SIG-M5 treated with dmso at 0.1 percent for 504 hours (cell line): ENCODE results near the gene CAMTA1.
"Not testable (repeated sequence)": the region's sequence is repeated elsewhere in the genome, so short reads cannot be mapped to it uniquely, and the experiment has no call there.

Experiments used
- DNase-seq: peaks from one replicate; lab custom pipeline; 2025; ENCODE audit not compliant: unreplicated experiment; lab: John Stamatoyannopoulos, UW

CAMTA1 gene

DNA sequence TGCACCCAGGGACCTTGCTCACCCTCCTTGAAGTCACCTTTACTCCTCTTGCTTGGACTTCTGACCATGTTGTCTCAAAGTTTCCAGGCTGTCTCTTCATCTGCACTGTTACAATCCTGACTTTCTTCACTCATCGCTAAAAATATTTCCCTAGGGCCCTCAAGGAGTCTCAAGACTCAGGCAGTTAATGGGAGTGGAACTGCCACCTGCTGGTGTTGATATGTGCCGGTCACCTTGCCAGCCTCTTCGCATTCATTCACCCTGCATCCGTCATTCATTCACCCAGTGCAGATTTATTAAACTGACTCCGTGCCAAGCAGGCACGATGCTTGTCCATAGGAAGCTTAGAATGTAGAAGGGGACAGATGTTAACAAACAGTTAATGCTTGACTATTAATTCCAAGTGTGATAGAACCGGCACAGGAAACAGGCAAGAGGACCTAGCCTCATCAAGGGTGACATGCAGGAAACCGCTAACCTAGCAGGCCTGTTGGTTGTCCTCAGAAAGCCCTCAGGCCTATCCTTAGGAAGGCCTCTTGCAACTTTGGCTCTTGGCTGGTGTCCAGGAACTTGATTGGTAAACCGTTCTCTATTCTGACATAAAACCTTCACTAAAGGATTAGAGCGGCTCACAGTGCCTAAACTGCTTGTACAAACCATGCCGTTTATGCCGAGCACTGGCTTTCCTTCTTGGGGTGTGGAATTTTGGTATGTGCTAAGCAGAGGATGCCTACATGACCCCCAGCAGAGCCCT lies 342.2 kb downstream of the CAMTA1 start:
- DNase-seq, result no peak

DNA sequence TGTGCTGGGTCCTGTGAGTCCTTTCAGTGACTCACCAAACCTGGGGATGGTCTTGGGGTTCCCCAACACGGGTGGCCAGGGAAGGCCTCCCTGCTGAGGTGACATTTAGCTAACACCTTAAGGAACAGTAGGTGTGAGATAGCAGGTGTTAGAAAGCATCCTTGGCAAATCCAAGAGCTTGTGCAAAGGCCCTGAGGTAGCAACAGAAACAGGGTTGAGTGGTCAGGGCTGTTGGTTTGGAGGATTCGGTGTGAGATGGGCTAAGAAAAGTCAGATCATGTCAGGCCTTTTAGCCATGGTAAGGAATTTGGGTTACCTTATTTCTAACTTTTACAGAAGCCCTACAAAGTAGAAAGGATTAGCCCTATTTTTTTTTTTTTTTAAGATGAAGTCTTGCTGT lies 343.0 kb downstream of the CAMTA1 start:
- no peak for DNase-seq

DNA sequence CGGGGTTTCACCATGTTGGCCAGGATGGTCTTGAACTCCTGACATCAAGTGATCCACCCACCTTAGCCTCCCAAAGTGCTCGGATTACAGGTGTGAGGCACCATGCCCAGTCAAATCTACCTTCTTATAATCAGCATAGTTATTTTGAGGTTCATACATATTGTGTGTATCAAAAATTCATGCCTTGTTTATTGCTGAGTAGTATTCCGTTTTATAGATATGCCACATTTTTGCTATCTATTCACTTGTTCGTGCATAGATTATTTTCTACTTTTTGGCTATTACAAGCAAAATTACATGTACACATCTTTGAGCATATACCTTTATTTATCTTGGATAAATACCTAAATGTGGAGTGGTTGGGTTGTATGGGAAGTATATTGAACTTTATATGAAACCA lies 344.9 kb downstream of the CAMTA1 start:
- DNase-seq, result no peak

DNA sequence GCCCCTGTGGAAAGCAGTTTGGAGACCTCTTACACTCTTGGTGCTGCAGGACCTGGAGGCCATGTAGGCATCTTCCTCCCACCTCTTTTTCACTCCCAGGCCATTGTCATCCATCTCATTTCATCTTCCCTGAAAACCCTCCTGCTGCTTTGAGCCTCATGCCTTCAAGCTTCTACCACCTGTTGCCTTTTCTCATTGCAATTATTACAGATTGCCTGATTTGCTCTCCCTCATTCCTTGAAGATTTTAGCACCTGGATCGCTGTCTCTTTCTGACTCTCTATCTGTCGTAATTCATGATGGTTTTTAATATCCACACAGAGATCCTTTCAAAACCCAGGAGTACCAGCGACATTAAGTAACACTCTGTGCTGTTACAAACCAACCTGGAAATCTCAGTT lies 350.2 kb downstream of the CAMTA1 start:
- no peak for DNase-seq

DNA sequence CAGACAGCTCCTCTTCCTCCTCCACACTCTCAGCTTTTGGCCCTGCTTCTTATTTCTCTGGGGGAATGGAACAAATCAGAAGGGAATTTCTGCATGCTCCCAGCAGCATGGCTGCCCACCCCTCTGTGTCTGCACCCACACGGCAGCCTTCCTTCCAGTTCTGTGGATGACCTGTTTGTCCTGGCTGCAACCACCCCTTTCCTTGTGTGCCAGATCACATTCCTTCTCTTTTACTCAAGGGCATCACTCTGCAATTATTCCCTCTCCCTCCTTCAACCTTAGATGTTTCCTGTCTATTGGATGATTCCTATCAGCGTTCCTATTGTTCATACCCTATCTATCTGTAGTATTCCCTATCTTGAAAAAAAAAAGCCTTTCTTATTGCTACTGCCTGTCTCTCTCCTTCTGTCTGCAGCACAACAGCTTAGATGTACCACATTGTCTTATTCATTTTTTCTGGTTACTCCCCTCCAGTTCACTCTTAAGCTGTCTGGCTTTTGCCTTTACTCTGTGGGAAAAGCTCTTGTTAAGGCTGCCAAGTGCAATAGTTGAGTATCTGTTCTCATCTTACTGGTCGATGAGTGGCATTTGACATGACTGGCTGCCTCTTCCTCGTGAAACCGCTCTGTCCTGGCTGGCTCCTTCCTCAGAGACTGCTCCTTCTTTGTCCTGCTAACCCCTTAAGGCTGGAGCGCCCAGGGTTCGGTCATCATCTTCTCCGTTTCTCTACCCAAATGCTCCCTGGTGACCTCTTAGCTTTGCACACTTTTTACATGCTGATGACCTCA lies 351.1 kb downstream of the CAMTA1 start:
- no peak for DNase-seq

DNA sequence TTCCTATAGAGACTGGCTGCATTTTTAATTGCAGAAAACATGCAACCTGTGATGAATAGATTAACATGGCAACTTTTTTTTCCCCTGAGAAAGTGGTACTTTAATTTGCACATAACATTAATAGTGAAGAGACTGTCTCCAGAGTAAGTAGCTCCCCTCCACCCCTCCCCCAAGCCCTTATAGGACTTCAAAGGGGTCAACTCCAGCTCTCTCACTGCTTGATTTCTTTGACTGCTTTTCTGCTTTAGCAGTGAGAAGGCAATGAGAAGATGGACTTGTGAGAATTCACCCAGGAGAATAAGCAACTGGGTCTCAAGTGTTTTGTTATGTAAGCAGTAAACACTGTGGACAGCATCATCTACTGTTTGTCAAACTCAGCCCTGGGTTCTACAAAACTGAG lies 355.0 kb downstream of the CAMTA1 start:
- DNase-seq, result no peak

DNA sequence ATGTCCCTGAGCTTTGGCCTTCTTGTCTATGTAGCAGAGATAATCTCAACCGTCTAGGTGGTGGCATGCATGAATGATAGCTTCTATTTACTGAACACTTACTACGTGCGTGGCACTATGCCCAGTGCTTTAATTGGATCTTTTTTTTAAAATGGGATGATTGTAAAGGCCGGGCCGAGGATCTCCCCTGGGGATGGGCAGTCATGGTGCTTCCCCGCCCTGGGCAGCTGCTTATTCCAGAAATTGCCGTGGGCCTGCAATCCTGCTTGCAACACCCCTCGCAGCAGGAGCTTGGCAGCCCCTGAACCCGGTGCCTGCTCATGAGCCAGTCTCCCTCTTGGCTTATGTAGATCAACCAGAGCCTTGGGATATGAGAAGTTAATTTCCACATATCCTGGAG lies 360.7 kb downstream of the CAMTA1 start:
- no peak for DNase-seq

DNA sequence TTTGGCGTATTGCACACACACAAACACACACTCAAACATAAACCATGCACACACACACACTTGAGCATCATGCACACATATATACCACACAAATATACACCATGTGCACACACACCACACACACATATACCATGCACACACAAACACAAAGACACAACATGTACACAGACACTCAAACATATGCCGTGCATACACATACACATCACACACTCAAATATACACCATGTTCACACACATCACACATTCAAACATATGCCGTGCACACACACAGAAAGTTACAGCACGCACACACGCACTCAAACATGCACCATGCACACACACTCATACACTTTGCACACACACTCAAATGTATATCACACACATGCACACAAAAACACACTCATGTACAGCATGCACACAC lies 361.5 kb downstream of the CAMTA1 start:
- no peak for DNase-seq

DNA sequence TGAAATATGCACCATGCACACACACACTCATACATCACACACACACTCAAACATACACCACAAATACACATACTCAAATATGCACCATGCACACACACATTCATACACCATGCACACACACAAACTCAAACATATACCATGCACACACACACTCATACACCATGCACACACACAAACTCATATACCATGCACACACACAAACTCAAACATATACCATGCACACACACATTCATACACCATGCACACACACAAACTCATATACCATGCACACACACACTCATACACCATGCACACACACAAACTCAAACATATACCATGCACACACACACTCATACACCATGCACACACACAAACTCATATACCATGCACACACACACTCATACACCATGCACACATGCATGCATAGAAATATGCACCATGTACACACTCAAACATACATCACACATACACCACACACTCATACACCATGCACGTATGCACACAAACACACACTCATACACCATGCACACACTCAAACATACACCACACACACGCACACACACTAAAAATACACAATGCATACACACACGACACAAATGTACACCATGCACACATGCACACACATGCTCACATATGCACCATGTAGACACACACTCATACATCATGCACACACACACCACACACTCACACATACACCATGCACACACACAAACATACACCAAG lies 362.5 kb downstream of the CAMTA1 start:
- not testable (repeated sequence) for DNase-seq

DNA sequence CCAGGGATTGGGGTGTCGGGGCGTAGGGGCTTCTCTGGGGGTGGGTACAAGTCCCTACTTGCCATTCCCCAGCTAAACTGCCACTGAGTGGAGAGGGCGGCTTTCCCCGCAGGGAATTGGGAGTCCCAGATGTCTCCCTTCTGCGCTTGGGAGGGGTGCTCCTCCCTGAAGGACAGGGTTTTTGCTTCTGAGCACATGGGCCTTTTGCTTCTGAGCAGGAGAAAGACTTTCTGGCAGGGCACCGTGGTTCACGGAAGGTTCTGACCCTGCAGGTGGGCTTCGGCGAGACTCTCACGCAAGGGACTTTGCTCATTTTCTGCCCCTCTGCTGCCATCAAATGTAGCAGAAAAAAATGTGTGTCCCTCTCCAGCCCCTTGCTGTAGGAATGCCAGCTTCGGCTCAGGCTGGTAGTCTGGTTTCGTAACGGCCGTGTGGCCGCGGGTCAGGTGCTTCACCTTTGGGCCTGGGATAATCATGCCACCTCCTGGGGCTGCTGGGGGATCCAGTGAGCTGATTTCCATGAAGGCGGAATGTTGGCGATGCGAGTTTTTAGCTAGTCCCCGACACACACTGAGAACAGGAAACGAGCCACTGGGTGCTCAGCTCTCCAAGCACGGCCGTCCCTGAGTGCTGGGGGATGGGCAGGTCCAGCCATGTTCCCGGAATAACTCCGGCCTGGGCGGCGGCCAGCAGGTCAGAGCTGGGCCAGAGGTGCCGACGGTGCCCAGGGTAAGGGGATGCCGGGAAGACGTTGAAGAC lies 364.0 kb downstream of the CAMTA1 start:
- DNase-seq, result no peak

DNA sequence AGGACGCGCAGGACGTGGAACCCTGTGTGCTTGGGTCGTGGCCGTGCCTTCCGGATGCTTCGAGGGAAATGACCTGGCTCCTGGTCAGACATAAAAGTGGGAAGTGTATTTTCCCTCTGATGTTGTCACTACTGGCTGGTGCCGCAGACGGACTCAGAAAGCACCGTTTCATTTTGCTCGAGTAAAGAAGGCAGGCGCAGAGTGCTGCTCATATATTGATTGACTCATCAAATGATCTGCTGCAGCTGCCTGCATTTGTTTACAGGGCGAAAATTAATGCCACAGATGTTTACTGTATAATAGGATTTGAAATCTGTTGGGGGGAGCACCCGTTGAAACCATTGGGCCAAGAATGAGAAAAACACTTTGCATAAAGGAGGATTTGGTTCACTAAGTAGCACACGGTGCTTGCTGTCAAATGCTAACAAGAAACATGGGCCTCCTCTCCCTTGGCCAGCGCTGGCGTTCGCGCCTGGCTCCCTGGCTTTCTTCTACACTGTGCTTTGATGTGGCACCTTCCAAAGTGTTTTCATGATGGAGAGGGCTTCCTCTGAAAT lies 365.5 kb downstream of the CAMTA1 start:
- DNase-seq, result no peak

DNA sequence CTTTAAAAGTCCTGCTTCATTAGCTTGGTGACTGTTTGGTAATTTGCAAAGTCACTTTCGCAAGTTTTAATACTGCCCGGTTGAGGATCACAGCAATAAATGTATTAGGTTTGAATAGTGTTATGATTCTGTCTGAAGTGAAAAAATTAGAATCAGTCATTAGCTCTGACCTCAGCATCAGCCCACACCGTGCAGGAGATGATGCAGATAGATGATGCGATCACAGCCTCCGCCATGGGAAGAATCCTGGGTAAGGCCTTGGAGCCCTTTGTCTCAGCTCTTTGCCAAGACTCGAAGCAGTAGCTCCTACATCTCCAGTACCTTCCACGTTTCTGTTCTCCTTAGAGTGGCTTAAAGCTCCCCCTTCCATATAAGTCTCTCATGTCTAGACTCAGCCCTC lies 366.7 kb downstream of the CAMTA1 start:
- no peak for DNase-seq

DNA sequence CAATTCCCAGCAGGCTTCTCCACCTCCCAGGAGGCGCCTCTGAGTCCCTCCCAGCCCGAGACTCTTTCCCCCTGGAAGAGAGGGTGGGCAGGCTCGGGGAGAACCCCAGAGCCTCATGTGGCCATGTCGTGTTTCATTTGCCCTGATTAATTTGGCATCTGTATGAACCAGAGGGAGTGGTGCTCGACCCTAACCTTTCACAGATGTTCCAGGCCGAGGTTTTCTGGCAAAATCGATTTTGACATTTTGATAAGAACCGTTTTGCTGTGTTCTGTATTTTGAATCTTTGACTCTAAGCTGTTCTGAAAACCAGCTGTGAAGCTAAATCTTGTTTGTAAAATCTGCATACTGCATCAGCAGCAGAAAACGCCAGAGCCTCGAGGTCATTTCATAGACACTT lies 367.4 kb downstream of the CAMTA1 start:
- no peak for DNase-seq

DNA sequence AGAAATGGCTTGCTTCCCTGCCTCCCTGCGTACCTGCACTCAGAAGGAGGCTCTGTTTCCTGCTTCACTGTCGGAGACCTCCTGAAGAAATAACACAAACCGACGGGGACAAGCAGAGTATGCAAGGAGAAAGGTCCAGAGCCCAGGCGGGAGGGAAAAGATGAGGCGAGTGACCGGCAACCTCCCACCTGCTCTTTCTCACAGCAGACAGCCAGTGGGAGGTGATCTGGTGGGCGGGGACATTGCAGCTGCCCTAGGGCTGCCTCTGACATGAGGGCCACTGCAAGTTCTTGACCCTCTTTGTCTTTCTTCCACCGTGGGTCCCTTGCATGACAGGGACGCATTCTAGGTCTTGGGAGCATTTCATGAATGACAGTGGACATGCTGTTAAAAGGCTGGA lies 368.2 kb downstream of the CAMTA1 start:
- DNase-seq, result no peak

DNA sequence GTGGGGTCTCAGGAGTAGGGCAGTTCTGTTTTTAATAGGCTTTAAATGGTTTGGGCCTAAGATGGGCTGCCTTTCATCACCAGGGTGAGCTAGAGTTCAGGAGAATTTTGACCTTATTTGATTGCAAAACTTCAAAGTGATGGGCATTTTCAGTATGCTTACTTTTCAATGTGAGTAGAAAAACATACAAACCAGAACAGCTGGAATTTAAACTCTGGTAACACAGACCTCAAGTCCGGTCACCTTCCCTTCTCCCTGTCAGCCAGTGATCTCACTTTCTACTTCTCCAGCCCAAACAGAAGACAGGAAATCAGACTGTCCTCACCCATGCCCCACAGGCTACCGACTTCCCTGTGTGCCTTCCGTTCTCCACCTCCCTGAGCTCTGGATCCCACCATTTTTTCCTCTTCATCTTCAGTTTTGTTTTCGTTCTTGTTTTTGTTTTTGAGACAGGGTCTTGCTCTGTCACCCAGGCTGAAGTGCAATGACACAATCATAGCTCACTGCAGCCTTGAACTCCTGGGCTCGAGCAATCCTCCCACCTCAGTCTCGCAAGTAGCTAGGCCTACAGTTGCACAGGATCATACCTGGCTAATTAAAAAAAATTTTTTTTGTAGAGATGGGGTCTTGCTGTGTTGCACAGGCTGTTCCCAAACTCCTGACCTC lies 374.0 kb downstream of the CAMTA1 start:
- no peak for DNase-seq

DNA sequence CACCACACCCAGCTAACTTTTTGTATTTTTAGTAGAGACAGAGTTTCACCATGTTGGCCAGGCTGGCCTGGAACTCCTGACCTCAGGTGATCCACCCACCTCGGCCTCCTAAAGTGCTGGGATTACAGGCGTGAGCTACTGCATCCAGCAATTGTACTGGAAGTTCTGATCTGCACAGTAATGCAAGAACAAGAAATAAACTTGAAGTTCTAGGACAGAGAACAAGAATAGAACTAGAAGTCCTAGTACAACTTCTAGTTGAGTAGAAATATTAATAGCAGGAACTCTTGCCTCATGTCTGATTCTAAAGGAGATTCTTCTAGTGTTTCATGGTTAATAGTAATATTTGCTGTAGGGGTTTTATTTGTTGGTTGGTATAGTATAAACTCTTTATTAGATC lies 383.3 kb downstream of the CAMTA1 start:
- not testable (repeated sequence) for DNase-seq

DNA sequence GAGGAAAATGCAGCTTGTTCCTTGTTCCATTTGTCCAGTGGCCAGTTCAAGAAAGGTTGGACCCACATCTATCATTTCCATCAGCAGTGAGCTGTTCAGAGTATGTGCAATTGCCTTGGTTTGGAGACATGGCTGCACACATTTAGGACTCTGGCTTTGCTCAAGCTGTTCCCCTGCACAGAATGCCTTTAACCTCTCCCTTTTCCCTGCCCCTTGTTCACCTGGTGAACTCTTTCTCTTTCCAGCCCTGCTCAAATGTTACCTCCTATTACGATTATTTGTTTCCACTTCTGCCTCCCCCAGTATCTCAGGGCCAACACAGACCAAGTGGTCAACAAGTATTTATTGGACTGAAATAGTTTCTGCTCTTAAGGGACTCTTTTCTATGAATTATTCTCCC lies 385.9 kb downstream of the CAMTA1 start:
- DNase-seq, result no peak

DNA sequence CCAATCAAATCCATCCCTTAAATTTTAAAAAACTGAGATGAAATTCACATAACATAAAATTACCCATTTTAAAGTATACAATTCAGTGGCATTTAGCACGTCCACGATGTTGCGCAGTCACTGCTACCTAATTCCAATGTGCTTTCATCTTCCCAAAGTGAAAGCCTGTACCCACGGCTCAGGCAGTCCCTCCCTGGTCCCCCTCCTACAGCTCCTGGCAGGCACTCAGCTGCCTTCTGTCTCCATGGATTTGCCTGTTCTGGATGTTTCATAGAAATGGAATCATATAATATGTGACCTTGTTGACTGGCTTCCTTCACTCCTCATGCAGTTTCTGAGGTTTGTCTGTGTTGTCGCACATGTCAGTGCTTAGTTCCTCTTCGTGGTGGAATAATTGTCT lies 386.3 kb downstream of the CAMTA1 start:
- DNase-seq, result no peak

DNA sequence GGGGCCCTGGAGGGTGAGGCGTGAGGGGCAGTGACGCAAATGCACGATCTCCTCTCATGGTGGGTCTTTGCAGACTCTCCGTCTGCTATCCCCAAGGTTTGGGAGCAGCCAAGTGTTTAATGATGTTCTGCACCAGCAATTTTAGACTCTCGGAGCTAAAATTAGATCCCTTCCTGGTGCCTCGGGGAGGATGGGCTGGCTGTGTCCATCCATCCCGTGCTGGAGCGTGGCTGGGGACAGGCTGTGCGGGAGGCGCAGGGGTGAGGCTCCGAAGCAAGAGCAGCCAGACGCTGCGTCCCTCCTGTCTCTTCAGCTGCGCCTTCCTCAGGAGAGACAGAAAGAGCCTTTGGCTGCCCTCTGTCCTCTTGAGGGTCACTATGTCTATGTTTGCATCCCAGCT lies 387.6 kb downstream of the CAMTA1 start:
- no peak for DNase-seq

DNA sequence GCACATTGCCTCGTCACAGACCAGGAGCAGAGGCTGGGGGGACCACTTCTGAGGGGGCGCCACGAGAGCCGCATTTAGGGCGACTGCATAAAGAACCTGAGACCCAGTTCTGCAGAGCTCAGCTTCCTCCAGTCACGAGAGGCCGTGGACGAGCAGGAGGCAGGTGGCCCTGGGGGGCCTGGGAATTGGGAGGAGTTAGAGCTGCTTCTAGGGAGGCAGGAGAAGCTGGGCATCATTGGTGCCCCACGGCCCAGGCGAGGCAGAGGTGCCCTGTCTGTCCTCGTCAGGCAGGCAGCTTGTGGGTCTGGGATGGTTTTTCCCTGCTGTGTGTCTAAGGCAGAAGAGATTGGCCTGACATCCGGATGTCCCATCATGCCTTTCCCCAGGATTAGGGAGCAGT lies 389.3 kb downstream of the CAMTA1 start:
- no peak for DNase-seq
